K562 (cell line): ENCODE results near the gene SRBD1. TPM values are rescaled to one million over a fixed set of nuclear protein-coding genes. Genes with fewer than 3 reads are reported as not detected.

ENCODE experiments used
- CUX1 ChIP-seq: fragments of 200-800 bp; sonication (Bioruptor generic); IDR thresholded peaks from 2 replicates; pipeline ENCODE4 v1.6.1; 2016; ENCODE audit warnings: missing genetic modification characterization, missing compliant biosample characterization
- FOXK1 ChIP-seq: sonication (generic); formaldehyde crosslinking; IDR thresholded peaks from 2 replicates; pipeline ENCODE4 v1.8.0; 2022; ENCODE audit warnings: missing genetic modification reagents, mild to moderate bottlenecking, borderline replicate concordance
- MGA ChIP-seq: fragments of 450-650 bp; IDR thresholded peaks from 2 replicates; pipeline ENCODE4 v1.6.1; 2016; ENCODE audit warnings: mild to moderate bottlenecking, moderate library complexity
- PHF21A ChIP-seq: fragments of 450-650 bp; IDR thresholded peaks from 2 replicates; pipeline ENCODE4 v1.6.1; 2017; ENCODE audit warnings: low read depth, borderline replicate concordance
- RFX5 ChIP-seq: IDR thresholded peaks from 2 replicates; pipeline ENCODE4 v1.6.1; 2011; ENCODE audit warnings: low read depth, mild to moderate bottlenecking, improper control_type of control experiment, low read length
- TCF3 ChIP-seq: sonication (generic); formaldehyde crosslinking; IDR thresholded peaks from 2 replicates; pipeline ENCODE4 v1.4.0; 2020; ENCODE audit warnings: mild to moderate bottlenecking, missing genetic modification reagents
- ZNF583 ChIP-seq: fragments of 250-450 bp; sonication (Bioruptor Pico); IDR thresholded peaks from 2 replicates; pipeline ENCODE4 v1.4.0; 2020
- polyA plus RNA-seq, 8 experiments: library from polyadenylated mRNA; depleted of rRNA in 4 of 8; stranded (reverse) in 5 of 8; unstranded in 3 of 8; fragments of >200 nt; fragmentation: Nextera tagmentation in 2 of 8; fragmentation: Illumina TruSeq in 1 of 8; extraction: Ambion mirVana in 2 of 8; extraction: Trizol in 1 of 8; gene quantifications; 2 replicates each; pipeline versions ENCODE4 v1.2.1 to v1.2.3, GENCODE V29; 2011 to 2014; ENCODE audit warnings: inconsistent platforms in 1 of 8, missing spikeins in 1 of 8
- total RNA-seq, 7 experiments: library from RNA; depleted of rRNA in 6 of 7; stranded (reverse); fragments of >200 nt in 6 of 7; fragmentation: Illumina TruSeq in 2 of 7; extraction: Trizol in 2 of 7; gene quantifications; 2 replicates each; pipeline versions ENCODE4 v1.2.1 to v1.2.3, GENCODE V29; 2011 to 2021; ENCODE audit warnings: low replicate concordance in 1 of 7

The SRBD1 gene
- total and polyA plus RNA-seq, 9 of the 15 experiments (the other 6 are each of a cell fraction or from before 2014, with no cell fraction given) = 6.9 to 23.2 (median 14.7) TPM

- TF ChIP-seq MGA = no peak
- no peak for TF ChIP-seq PHF21A
- TF ChIP-seq ZNF583 (CRISPR knock-in tag) = no peak
- TF ChIP-seq CUX1 (CRISPR knock-in tag) = no peak
- no peak for TF ChIP-seq TCF3 (CRISPR knock-in tag)
- TF ChIP-seq FOXK1 = no peak
- no peak for TF ChIP-seq RFX5
Measured at GRCh38 chr2:45494275-45494977, 116.6 kb downstream of the SRBD1 start (continued).
